AG10803 (cell line): ENCODE measurements around the gene GTPBP3.

Source experiments
- DNase-seq: peaks from one replicate; pipeline ENCODE4 v3.0.0; 2010; ENCODE audit warnings: low read depth
- H3K4me3 ChIP-seq: 2 replicates; pipeline ENCODE4 v1.5.1; 2011; ENCODE audit warnings: mild to moderate bottlenecking, low read length, control low read depth
- TF ChIP-seq, protein P1 (sequence below): conservative IDR thresholded peaks from 2 replicates; pipeline ENCODE4 v1.5.1; 2011; ENCODE audit warnings: mild to moderate bottlenecking, low read length, control low read depth, inconsistent platforms

GTPBP3 gene

DNA sequence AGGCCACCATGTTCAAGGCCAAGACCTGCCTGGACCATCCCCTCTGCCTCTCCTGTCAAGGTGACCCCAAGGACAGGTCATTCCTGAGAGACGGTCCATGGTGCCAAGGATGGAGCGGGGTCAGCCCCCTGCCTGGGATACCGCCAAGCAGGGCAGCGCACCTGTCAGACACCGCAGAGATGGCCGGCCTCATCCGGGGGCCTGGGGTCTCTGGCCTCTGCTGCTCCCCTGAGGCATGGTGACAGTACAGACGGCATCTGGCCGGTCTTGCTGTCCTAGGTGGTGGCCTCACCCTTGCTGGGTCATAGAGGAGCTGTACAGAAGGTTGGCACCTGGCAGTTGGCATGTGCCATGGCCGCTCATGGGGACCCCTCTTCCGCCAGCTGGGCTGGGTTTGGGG is 16.9 kb upstream of the GTPBP3 start:
- no peak for DNase-seq
- TF ChIP-seq, protein P1, sequence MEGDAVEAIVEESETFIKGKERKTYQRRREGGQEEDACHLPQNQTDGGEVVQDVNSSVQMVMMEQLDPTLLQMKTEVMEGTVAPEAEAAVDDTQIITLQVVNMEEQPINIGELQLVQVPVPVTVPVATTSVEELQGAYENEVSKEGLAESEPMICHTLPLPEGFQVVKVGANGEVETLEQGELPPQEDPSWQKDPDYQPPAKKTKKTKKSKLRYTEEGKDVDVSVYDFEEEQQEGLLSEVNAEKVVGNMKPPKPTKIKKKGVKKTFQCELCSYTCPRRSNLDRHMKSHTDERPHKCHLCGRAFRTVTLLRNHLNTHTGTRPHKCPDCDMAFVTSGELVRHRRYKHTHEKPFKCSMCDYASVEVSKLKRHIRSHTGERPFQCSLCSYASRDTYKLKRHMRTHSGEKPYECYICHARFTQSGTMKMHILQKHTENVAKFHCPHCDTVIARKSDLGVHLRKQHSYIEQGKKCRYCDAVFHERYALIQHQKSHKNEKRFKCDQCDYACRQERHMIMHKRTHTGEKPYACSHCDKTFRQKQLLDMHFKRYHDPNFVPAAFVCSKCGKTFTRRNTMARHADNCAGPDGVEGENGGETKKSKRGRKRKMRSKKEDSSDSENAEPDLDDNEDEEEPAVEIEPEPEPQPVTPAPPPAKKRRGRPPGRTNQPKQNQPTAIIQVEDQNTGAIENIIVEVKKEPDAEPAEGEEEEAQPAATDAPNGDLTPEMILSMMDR, result no peak

DNA sequence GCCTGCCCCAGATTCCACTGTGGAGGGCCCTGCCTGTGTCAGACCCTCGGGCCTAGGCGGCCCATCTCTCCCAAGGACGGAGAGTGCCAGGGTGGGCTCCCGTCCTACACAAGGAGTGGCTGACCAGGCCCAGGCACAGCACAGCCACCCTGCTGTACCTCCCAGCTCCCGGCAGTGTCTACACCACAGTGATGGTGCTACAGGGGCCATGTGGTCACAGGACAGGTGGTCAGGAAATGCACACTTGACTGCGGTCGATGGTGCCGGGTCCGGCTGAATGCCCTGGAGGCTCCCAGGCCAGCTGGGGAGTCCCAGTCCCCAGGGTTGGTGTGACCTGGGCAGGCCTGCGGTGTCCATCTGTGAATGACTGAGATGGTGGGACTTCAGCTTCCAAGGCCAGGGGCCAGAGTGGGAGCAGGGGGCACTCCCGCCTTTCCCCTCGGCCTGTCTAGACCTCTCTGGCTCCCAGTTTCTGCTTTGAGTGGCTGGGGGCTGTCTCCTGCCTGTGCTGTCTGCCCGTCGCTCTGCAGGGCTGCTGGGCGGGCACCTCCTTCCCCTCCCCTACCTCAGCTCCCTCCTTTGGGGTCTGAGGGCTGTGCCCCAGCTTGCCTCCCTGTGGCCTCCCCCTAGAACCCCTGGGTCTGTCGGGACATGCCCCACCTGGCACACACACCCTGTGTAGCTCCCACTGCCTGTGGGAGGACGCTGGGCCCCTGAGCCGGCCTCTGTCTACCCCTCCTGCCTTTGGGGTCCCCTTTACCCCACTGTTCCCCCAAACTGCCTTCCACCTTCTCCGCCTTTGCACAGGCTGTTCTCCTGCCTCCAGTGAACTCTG is 15.5 kb upstream of the GTPBP3 start:
- H3K4me3 ChIP-seq, result no peak overlapping the region
- TF ChIP-seq, protein P1, result no peak
- DNase-seq, result no peak

More for the DNA sequence above, 16.9 kb upstream of the GTPBP3 start:
- H3K4me3 ChIP-seq, result no peak overlapping the region

DNA sequence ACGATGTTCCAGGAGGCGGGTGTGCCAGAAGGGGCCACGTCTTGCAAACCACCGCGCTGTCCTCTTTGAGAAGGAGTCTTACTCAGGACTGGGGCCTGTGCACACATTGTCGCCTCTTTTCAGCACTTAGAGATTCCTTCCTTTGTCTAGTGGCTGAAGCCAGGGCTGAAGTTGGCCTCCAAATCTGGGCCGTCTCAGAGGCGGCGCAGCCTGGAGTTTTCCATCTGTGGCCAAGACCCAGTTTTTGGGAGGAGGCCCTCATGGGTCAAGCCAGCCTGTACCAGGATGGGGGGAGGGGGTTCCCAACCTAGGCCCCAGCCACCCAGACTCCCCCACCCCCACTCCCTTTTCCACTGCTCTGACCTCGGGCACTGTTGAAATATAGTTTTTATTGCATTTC is 14.5 kb upstream of the GTPBP3 start:
- TF ChIP-seq, protein P1, result no peak
- no peak for DNase-seq
- H3K4me3 ChIP-seq, result no peak overlapping the region

DNA sequence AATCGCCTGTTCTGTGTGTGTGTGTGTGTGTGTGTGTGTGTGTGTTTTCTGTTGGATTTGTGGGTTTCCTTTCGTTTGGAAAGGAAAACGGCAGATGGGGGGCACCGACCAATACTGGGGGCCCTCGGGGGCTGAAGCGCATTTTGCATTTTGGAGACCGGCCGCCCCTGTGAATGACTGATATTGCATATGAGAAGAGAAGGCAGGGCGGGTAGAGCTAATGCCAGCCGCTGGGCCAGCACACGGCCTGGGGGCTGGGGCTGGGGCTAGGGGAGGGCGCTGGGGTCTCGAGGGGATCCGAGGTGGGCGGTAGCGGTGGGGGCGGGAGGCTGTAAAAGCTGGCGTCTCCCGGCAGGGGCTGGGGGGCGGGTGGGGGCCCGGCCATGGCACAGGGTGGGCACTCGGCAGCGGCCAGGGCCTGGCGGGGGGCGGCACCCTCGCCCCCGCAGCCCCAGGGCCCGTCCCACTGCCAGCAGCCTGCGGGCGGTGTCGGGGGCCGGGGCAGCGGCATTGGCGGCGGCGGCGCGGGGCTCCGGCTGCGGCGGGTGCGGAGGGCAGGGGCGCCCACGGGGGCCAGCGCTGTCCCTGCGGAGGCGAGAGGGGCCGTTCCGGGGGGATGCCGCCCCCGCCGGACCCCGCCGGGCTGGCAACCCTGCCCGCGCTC is 13.9 kb upstream of the GTPBP3 start:
- H3K4me3 ChIP-seq, result no peak overlapping the region
- TF ChIP-seq, protein P1, result no peak
- DNase-seq, result no peak

DNA sequence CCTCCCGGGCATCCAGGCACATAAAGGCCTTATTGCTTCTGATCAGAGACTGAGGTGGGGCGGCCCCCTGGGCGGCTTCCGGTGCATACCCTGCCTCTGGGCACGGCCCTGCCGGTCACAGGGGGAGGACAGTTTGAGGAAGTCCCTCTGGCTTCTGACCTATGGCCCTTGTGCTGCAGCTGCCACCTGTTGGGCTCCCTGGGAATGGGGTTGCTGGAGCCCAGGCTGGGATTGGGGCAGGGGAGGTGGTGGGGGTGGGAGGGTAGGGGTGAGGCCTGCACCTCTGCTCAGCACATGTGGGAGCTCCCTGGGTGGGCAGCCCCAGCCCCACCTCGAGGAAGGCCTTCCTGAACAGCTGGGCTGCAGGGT is 13.4 kb upstream of the GTPBP3 start:
- H3K4me3 ChIP-seq, result no peak overlapping the region
- TF ChIP-seq, protein P1, result no peak
- no peak for DNase-seq

DNA sequence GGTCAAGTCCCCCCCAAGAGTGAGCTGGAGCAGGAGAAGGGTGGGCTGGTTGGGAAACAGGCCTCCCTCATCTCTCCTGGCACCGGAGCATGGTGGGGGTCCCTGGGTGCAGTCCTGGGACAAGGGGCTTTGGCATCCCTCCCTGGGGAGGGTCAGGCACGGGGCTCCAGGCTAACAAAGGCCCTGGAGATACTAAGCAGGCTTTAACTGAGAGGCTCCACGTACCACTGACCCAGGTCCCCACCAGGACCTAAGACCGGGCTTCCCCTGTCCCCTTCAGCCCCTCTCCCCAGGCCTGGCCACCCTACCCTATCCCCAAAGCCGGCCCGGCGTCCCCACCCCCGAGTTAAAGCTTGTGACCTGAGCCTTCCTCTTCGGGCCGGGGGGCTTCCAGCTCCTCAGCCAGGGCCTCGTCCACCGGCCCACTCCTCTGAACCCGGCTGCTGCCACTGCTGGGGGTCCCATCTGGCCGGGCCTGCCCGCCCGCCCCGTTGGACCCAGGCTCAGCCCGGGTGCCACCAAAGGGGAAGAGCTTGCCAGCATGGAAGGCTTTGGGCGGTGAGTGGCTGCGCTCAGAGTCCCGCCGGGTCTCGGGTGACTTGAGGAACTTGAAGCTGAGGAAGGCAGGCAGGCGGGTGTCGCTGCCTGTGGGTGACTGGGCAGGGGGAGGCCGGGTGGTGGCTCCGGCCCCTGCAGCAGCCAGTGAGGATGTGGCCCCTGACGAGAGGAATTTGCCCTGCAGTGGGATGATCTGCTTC is 12.8 kb upstream of the GTPBP3 start:
- no peak for DNase-seq
- no peak overlapping the region for H3K4me3 ChIP-seq

More for the DNA sequence above, 12.8 kb upstream of the GTPBP3 start:
- TF ChIP-seq, protein P1, result no peak
